Measurements from ENCODE around the gene THSD7B.

GRCh38 chr2:136932700-136933099 is 167.4 kb downstream of the THSD7B start:
- TF ChIP-seq CTCF (IDR thresholded peaks at IDR 0.05) (peak in 1 of 5 experiments; percentile 9), EP300 (IDR thresholded peaks at IDR 0.05; ENCODE audit: low read depth) (no peak)
